ENCODE data around the gene NCF2. TPM values are rescaled to one million over a fixed set of nuclear protein-coding genes. Genes with fewer than 3 reads are reported as not detected.
"Not testable (repeated sequence)": the region's sequence is repeated elsewhere in the genome, so short reads cannot be mapped to it uniquely, and the experiment has no call there.

The NCF2 gene
- polyA plus RNA-seq (2013, experiment 1 of 2; ENCODE audit: insufficient read length): 0.87 TPM
- 0.58 TPM for polyA plus RNA-seq (2013, experiment 2 of 2; ENCODE audit: insufficient read length)

DNA sequence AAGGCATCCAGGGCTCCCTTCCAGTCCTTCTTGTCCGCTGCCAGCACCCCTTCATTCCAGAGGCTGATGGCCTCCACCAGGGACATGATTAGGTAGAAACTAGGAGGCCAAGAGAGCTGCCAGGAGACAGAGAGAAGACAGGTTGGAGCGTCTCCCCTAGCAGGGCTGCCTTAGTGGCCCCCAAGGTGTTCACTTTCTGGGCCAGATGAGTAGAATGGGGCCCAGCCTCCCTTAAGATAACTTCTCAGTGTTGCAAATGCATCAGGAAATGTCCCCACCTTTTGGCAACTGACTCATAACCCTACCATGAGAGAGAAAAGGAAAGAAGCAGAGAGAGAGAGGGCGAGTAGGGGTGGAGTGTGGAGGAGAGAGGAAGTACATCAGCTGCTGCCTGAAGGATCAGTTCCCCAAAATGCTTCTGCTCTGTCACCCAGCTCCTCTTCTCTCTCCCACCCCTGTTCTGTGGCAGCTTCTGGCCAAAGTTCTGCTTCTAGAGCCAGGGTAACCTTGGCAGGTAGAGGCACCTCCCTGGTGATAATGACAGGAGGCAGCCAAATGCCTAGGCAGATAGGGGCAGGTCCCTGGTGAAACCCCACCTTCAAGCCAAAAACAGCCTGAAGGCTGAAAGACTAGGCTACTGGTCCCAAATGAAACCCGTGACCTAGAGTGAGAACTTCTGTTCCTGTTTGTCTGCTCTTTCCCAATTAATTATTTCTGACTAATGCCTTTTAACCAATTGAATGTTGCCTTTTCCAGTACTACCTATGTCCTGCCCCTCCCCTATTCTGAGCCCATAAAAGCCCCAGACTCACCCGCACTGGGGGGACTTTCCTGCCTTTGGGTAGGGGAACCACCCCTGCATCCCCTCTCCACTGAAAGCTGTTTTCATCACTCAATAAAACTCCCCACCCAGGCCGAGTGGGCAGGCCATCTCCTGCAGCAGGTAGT lies at the start of gene NCF2:
TSS of gene NCF2 (minus strand) at position 216 of the 948 bp plus-strand sequence. CDS start at position 86, 130 bp downstream.
- no peak for DNase-seq

- DNase-seq: no peak
Observed at GRCh38 chr1:183638649-183639387, 48.6 kb upstream of the NCF2 start.

DNA sequence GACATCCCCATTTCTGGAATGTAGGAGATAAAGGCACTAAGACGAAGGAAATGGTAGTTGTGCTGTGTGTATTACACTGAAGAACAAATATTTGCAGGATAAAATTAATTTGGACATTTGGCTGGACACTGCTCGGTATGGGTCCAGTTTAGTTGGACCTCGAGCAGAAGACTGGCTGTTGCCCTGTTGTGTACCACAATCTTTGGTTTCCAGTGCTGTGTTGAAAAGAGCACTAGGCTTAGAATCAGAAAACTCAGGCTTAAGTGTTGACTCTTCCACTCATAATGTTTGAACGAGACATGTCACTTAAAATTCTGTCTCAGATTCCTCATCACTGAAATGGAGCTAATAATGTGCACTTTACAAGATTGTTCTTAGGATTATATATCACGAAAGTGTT lies 46.5 kb upstream of the NCF2 start:
- DNase-seq: no peak

DNA sequence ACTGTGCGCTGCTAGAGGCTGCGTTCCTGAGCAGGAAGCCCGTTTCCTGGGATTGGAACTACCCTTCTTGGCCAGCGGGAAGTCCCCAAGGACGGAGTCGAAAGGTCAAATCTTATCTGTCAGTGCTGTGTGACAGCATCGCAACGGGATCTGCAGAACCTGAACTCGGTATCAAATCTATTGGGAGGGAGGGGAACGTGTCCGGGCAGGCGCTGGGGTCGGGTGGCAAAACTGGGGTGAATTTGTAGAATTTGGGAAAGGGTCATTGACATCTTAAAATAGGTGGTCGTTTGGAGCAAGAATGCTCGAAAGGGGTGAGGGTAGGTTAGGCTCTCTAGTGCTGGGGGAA lies 46.0 kb upstream of the NCF2 start:
- DNase-seq: no peak

DNA sequence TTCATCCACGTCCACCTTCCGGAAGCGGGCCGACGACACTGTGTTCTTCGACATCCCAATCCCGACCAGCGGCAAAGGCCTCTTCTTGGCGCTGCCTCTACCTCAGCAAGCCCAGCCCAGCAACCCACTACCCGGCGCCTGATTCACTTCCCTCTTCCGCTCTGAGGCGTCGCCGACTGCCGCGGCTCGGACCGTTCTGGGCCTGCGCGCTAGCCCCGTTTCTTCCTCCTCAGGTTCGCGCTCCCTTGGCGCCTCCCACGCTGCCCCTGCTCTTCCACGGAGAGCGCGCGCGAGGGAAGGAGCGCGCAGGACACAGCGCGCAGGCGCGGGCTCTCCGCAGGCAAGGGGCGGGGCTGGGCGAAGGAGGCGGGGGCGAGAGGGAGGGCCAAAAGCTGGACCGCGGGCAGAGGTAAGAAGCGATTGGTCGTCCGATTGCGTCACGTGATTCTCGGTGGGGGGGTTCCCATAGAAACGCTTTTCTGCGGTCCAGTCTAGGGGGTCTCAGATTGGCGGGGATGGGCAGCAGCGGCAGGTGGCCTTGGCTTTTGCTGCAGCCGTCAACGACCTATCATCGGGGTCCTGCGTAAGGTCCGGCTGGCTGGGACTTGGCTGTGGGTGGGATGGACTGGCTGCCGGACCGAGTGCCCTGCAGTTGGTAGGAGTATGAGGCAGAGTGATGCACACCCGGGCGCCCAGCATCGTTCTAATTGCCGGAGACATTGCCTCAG lies 45.5 kb upstream of the NCF2 start, which contains the start of gene ARPC5:
TSS of gene ARPC5 (minus strand) at position 178 of the 728 bp plus-strand sequence. CDS start at position 54, 124 bp downstream.
- DNase-seq: peak; percentile 99

DNA sequence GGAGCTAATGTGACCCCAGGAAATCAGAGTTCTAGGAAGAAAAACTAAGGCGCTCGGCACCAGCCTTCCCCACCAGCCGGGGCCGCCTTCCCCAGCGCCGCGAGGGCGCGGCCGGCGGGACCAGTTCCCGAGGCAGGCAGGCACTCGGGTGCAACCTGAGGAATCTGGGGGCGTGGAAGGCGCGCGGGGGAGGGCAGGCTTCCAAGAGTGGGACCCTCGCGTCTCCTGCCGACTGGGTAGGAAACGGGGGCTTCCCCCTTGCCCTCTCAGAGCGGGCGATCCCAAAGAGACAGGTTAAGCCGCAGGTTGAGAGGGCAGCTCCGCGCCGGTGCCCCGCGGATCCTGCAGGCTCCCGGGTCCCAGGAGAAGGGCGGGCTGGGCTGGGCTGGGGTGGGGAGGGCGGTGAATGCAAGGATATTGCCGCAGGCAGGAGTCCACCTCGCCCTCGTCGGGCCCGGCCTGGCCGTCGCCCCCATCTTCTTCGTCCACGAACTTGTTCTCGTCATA lies 44.9 kb upstream of the NCF2 start:
- DNase-seq: peak; percentile 34

DNA sequence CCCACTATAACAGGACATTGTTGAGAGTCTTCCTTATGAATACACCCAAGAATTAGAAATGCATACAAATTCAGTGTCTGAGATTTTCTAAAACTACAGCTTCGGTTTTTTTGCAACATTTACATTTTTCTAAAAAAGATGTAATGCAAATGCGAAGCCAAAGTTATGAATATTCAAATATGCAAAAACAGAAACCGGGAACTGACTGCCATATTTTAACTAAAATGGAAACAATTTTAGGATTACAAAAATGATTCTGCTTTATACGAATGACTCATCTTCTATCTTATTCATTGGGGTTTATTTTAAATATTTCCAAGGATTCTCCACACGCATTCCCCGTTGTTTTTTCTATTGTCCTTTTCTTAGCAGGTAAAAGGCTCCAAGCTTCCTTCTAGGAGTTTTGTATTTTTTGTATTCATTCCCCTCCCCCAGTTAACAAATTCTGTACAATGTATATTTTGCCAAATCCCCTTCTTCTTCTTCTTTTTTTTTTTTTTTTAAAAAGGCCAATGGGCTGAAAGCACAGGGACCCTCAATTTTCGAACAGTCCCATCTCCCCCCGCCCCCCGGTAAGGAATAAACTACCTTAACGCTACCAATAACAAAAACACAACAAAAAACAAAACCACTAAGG lies 44.3 kb upstream of the NCF2 start:
- no peak for DNase-seq

DNA sequence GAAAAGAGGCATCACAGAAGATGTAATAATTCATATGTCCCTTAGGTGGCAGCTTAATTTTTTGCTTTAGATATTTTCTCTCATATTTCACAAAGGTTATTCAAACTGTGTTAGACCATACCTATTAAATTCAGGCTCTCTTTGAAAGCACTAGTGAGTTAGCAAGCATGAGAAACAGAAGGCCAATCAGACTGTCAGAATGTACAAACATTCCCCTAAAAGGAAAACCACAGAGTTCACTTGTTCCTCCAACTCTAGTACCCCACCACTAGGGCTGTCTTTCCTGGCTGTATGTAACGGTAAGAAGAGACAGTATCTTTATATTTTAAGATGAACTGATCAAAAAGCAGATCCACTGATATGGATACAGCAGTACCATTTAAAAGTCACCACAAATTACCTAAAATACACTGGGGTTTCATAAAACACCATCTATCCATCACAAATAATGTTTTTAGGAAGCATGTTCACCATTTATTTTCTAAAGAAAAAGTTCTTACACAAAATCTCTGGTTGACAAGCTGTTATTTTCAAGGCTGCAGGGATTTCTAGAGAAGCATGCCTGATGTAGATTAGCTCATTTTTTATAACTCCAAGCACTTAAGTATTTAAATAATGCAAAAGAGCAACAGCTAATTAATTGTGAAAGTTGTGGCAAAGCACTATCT lies 43.6 kb upstream of the NCF2 start:
- DNase-seq: peak; percentile 94

DNA sequence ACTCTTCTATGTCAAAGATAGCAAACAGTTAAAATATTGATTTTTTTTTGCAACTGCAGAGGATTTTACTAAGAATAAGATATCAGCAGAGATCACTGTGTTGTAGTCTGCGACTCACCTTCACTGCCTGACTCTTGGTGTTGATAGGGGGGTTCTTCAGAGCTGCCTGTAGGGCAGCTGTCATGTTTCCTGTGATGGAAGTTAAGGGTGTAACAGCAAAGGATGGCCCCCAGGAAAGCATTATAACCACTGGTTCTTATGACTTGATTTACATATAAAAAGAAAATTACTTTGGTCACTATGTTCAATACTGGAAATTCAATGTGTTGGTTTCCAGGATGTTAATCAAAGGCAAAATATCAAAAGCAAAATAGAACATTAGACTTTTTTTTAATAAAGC lies 42.7 kb upstream of the NCF2 start:
- DNase-seq: peak; percentile 32

GRCh38 chr1:183632114-183632513 lies 41.9 kb upstream of the NCF2 start:
- peak; percentile 75 for DNase-seq

GRCh38 chr1:183630748-183631147 lies 40.5 kb upstream of the NCF2 start:
- peak; percentile 20 for DNase-seq

DNA sequence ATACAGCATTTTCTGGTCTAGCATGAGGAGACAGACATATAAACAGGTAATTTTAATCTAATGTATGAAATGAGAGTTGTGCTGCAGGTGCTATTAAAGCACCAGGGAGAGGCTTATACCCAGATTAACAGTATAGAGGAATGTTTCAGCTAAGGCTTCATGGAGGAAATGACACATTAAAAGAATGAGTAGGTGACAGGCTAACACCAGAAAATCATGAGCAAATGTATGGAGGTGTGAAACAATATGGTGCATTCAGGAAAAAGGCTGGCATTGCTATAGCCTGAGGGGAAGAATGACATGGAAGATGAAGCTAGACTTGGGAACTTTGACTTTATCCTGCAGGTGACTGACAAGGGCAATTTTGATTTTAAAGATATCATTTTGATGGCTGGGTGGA lies 38.3 kb upstream of the NCF2 start:
- no peak for DNase-seq

DNA sequence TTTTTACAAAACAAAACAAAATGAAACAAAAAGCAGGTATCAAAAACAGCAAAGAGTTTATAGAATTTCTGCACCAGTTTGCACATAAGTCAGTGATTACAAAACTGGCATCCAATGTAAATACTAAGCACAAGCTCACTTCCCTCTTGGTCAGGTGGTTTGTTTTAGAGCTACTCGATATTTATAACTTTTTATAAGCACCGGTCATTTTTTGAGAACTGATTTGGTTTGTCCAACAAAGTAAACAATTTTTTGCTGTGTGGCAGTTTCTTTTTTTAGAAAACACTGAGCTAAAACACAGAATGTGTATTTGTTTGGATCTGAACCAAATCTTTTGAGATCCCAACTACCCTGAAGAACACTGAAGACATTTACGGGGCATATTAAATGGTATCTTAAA lies 36.0 kb upstream of the NCF2 start:
- not testable (repeated sequence) for DNase-seq

DNA sequence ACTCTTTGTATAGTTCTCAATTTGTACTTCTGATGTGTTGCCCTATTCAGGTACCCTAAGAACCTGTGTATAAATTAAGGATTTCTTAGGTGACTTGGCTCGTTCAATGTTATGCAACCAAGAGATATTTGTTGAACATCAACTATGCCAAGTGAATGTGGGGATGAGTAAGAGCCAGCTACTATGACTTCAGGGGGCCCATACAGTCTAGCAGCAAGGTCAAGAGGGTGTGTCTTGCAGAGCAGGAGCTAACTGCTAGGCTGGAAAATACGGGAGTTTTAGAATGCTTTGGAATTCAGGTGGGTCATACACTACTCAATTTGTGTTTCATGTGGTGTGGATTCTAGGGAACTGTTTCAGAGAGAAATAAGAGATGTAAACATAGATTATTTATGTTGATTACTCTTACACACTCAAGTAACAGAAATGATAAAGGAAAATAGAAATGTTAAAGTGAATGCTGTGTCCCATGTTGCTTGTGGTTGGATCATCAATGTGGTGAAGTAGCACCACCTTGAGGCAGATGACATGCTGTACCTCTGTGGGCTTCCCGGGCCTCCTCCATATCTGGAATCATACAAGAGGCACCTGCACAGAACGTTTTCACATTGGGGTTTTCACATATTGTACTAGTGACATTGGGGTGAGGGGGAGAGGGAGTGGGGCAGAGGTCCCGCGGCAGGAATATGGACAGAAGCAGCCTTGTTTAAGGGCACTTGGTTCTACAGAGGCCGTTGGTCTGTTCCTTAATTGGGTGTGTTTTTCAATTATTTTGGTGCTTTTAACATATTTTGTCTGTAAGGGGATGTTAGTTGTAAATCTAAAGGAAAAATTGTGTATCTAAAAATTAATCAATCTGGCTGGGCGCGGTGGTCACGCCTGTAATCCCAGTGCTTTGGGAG lies 32.9 kb upstream of the NCF2 start:
- peak; percentile 68 for DNase-seq

- DNase-seq: no peak
Observed at GRCh38 chr1:183622013-183622412, 31.8 kb upstream of the NCF2 start.

DNA sequence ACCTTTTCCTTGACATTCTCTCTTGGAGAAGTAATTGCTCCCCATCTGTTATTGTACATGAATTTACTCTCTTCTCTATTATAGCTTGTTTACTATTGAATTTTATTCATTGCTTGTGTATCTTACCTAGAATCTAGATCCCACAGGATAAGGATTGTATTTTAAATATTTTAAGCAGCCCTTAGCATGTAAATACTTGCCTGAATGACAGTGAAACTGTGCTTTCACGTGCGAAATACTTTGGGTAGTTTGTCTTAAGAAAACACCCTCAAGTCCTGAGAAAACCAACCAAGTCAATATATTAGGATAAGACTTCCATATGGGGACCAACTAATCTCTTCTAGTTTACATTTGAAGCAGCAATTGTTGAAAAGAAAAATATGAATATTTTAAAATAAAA lies 30.1 kb upstream of the NCF2 start:
- DNase-seq: no peak

DNA sequence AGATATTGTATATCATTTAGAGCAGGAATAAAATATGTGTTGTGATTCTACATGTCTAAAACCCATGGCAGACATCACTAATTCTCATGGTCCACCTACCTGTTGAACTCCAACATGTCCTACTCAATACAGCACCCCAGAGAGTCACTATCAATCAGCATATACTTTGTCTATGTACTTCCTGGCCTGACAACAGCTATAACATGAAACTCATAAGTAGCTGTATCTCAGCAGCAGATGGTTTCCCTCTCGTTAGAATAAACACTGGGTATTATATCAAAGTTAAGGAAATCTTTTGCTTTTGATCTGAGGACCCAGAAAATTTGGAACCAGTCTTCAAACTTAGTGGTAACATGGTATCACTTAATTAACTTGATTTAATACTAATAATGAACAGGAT lies 29.5 kb upstream of the NCF2 start:
- no peak for DNase-seq

DNA sequence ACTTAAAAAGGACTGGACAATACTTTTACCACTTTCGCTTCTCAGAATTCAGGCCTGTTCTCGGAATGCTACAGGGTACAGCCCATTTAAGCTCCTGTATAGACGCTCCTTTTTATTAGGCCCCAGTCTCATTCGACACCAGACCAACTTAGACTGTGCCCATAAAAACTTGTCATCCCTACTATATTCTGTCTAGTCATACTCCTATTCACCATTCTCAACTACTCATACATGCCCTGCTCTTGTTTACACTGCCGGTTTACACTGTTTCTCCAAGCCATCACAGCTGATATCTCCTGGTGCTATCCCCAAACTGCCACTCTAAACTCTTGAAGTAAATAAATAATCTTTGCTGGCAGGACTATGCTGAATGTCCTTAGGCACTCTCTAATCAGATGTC lies 27.9 kb upstream of the NCF2 start:
- DNase-seq: not testable (repeated sequence)

DNA sequence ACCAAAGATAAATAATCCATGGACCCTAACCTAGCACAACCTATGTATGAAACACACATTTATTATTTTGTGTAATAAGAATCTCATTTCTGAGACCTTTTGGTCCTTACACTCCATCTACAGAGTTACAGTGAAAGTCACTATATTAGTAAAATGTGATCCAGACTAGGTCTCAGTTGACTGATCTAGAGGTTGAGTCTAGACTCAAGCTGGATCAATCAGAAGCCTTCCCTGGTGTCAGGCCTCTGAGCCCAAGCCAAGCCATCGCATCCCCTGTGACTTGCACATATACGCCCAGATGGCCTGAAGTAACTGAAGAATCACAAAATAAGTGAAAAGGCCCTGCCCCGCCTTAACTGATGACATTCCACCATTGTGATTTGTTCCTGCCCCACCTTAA lies 22.7 kb upstream of the NCF2 start:
- not testable (repeated sequence) for DNase-seq

DNA sequence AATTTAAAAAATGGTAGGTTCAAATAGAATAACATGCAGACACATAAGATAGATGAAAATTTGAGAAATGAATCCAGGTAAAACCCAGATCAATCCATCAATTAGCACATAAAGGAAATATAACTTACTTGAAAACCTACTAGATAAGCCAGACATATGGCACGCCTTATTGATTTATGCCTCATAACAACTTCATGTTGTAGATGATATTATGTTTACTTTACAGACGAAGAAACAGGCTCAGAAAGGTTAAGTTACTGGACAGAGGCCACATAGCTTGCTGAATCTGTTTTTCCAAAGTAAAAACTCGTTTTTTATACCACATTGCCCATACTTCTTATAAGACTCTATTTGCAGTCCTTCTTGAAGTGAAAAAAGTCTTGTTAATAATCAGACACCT lies 22.1 kb upstream of the NCF2 start:
- DNase-seq: no peak

Measured in fibroblast of skin of abdomen (primary cell).